DMS153 (cell line): ENCODE results near the gene CPLX4.

Experiments used
- DNase-seq: peaks from one replicate; lab custom pipeline; 2025; lab: John Stamatoyannopoulos, UW

CPLX4 gene

DNA sequence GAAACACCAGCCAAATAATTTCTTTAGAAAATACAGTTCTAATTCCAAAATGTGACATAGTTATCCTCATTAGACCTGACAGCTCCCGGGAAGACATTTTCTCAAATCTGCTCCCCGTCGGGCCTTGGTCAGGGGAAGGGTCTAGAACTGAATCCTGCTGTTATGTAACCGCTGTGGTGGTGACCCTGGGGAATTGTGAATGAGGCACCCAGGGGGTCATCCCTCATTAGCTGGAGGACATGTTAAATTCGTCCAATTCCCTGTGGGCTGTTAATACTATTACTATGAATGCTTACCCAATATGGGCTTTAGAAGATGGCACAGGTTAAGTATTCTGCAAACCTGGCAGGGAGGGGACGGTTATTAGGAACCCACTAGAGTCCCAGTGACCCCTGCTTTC, 11.8 kb downstream of the CPLX4 start:
- DNase-seq, result no peak

DNA sequence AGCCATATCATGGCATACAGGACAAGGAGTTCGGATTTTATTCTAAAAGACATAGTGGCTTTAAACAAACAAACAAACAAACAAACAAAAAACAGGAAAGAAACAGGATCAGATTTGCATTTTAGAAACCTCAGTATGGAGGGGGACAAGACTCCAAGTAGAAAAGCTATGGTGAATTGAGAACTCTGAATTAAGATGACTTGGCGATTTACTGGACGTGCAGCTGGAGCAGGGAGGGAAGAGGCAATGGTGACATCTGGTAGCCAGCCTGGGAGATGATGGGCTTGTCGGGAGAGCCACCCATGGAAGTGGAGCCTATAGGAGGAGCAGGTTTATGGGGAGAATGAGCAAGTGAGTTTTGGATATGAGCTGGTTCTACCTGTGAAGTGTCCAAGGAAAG, 13.2 kb downstream of the CPLX4 start:
- no peak for DNase-seq

- DNase-seq, result no peak
Measured at GRCh38 chr18:59303656-59304195, 14.7 kb downstream of the CPLX4 start.

DNA sequence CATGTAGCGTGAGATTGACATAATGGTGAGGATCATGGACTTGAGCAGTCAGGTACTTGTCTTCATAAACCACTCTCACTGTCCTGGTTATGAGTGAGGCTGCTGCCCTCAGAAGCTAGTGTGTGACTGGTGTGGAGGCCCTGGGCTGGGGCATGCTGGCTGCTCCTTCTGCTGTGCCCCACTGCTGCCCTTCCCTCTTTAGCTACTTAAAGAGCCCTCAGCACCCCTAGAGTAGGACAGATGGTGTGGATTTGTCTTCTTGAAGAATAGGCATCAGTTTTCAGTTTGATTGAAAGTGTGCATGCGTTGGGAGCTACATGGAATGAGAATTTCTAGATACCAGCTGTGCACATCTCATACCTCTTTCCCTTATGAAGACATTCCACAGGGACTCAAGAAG, 15.4 kb downstream of the CPLX4 start:
- no peak for DNase-seq

DNA sequence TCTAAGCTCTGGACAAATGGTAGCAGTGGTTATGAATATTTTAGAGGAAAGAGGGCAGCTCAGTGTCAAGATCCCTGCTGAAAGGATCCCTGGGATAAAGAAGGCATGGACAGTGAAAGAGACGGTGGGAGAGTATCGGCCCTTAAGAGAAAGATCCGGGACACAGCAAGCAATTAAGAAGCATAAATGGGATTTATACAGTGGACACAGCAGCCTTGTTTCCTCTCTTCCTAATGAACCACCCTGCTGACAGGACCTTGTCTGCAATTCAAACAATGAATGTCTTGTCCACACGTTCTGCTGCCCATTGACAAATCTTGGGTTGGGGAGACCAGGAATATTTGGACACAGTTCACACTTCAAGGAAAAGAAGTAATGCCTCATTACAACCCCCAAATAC, 16.5 kb downstream of the CPLX4 start:
- no peak for DNase-seq

GRCh38 chr18:59300676-59301285, 17.7 kb downstream of the CPLX4 start:
- DNase-seq, result no peak

GRCh38 chr18:59298871-59299270, 19.6 kb downstream of the CPLX4 start:
- DNase-seq, result no peak

- DNase-seq, result no peak
Measured at GRCh38 chr18:59293317-59293716, 25.1 kb downstream of the CPLX4 start.

DNA sequence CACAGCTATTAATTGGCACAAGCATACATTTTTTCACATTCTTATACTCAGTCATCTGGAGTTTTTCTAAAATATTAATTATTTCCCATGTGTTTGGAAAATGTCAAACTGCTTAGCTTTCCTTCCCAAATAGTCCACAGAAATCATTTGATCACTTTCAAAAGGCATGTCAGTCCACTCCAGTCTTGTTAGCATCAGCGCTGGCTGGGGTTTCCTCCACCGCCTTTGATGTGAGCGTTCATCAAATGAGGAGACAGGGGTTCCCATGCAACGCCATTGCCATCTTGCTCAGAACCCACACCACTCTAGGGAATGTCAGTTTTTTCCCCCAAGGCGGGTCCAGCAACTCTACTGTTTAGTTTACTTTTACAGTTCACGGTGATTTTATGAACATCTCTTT, 32.1 kb downstream of the CPLX4 start:
- DNase-seq, result no peak

- no peak for DNase-seq
Measured at GRCh38 chr18:59282341-59282740, 36.1 kb downstream of the CPLX4 start.

DNA sequence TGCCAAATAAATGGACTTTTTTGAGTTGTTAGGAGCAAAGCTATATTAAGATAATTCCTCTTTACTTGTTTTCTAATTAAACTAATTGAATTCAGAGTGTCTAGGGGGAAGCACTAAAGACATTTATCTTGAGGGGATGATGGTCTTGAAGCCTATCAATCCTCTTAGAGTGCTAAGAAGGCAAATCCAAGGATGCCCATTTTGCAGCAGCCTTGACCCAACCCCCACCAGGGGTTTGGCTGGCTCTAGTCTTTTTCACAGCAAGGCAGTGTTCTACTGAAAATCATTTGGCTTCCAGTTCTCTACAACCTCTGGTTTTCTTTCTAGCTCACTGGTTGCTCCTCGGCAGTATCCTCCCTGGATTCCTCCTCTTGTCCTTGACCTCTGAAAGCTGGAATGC, 38.7 kb downstream of the CPLX4 start:
- no peak for DNase-seq

GRCh38 chr18:59279193-59279592, 39.3 kb downstream of the CPLX4 start:
- no peak for DNase-seq

DNA sequence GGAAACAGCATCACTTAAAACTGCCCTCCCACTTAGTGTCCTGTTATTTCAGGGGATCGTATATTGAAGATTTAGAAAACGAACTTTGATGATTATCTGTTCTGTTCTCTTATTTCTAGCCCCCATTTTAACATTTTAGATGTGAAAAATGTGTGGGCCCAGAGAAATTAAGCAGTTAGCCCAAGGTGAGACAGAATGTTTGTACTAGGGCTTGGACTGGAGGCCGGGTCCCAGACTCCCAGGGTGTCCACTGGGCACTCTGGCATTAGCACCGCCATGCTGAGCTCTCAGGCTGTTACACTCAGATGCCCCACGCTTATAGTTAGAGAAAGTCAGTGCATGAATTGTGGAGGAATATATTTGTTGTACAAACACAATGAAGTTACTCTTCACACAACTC, 39.7 kb downstream of the CPLX4 start:
- no peak for DNase-seq

DNA sequence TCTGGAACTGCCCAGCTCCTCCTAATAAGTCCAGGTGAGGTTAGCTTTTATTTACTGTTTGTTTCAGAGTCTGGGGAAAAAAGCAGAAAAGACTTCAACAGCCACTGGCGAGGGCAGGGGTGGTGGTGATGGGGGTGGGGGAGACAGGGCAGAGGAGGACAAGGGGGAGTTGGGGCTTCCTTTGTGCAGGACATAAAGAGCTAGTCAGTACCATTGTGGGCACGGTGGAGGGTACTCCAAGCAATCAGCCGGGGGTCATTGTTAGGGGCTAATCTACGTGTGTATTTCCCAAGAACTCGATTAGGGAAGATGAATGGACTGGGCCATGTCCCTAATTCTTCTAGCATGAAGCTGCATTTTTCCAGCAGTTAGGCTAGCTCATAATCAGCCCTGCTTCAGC, 42.4 kb downstream of the CPLX4 start:
- no peak for DNase-seq

DNA sequence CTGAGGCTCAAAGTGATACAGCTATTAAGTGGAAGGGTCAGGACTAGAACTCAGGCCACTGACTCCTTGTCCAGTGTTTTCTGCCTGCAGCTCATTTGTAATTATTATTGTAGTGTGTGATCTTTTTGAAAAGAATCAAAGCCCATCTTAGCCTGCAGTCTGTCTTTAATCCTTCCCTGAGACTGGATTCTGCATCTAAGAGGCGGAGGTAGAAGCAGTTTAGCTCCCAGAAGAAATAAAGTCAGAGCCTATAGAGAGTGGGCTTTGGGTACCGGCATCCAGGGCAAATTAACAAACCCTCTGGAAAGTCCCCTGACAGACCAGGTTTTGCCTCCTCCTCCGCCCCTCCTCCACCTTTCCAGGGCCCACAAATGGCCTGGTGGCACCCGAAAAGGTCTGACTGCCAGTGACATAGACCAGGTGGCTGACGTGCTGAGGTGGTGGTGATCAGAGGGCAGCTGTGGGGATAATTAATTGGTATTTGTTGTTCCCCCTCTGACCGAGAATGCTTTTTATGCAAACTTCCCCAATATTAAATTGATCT, 43.0 kb downstream of the CPLX4 start:
- no peak for DNase-seq

- no peak for DNase-seq
Measured at GRCh38 chr18:59274533-59274928, 43.9 kb downstream of the CPLX4 start.

- no peak for DNase-seq
Measured at GRCh38 chr18:59273759-59274532, 44.5 kb downstream of the CPLX4 start.

- no peak for DNase-seq
Measured at GRCh38 chr18:59272891-59273758, 45.3 kb downstream of the CPLX4 start, which contains the start of gene RAX. Gene RAX (minus strand): TSS chr18:59273454. CDS start chr18:59273206, 248 bp downstream.

GRCh38 chr18:59272221-59272888, 46.1 kb downstream of the CPLX4 start:
- no peak for DNase-seq

DNA sequence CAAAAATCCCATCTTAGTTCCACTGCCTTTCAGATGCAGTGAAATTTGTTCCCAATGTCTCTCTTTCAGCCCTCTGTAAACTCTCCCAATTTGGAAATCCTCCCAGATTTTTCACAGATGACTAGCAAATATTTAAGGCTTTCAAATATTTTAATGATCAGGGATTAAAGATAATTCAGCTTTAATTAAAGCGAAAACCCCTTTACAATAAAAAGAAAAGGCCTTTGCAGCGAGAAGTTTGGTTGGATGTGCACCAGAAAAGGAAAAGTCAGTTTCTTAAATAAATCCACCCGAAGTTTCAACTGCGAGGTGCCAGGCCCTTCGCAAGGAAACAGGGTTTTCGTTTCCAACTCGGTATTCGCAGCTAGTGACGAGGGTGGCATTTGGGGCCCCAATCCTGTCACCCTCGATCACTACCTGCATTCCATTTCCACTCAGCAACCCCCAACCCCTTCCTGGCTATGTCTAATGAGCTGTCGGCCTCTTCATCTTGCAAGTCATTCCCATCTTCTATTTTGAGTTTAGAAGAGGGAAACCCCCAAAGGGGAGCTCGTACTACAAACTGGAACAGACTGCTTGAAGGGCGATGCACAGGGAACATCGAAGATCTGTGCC, 46.7 kb downstream of the CPLX4 start:
- no peak for DNase-seq

DNA sequence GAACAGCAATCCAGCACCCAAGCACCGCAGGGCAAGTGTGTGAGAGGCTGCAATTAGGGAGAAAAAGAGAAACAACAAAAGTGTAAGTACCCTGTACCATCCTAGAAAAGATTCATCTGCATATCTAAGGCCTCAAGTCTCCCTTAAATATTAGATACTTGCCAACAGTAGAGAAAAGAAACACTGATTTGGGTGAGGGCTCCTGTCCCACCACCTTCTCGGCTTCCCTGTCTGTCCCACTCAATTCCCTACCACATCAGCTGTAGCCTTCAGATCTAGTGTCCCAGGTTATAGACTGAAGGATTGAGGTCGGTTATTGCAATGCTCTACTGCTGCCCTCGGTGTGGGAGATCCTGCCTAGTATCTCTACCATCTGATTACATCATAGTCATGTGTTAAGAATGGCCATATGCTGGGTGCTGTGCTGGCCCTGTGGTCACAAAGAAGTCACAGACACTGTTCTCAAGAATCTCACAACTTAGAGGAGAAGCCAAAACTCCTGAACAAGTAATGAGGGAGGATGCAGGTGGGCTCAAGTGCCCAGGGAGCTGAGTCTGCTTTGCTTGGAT, 47.7 kb downstream of the CPLX4 start:
- DNase-seq, result no peak
